Activated CD4-positive, alpha-beta memory T cell treated with anti-CD3 and anti-CD28 coated beads, Interleukin-2, amount 10 ng/mL, durations not matched to agents 7 days and 5 days (primary cell): ENCODE results near the gene POU3F1. TPM values are rescaled to one million over a fixed set of nuclear protein-coding genes. Genes with fewer than 3 reads are reported as not detected.
A peak's percentile ranks its signal among the peaks of the same experiment; 100 is the strongest.

Experiments used
- CTCF ChIA-PET: fragments of 350-600 bp; sonication (Branson Sonifier 250); formaldehyde crosslinking; loops from one replicate; lab custom pipeline; 2021; ENCODE audit warnings: antibody characterized with exemption, inconsistent platforms; lab: Charles Lee
- POLR2A ChIA-PET: fragments of 350-600 bp; sonication (Branson Sonifier 250); formaldehyde crosslinking; loops from one replicate; lab custom pipeline; 2021; ENCODE audit warnings: antibody characterized with exemption; lab: Charles Lee
- DNase-seq: peaks from one replicate; pipeline ENCODE4 v3.0.0-alpha.2; 2020
- H3K27ac Mint-ChIP-seq: one replicate; pipeline ENCODE4 v1.8.0; 2021; ENCODE audit warnings: mild to moderate bottlenecking, mixed read lengths
- H3K27me3 Mint-ChIP-seq: one replicate; pipeline ENCODE4 v1.8.0; 2021; ENCODE audit warnings: mixed read lengths
- H3K36me3 Mint-ChIP-seq: one replicate; pipeline ENCODE4 v1.8.0; 2021; ENCODE audit warnings: low read depth, mixed read lengths
- H3K4me1 Mint-ChIP-seq: one replicate; pipeline ENCODE4 v1.8.0; 2021; ENCODE audit warnings: mixed read lengths
- H3K4me3 Mint-ChIP-seq: one replicate; pipeline ENCODE4 v1.8.0; 2021; ENCODE audit warnings: mild to moderate bottlenecking, mixed read lengths
- H3K9me3 Mint-ChIP-seq: one replicate; pipeline ENCODE4 v1.8.0; 2021; ENCODE audit warnings: mixed read lengths
- total RNA-seq, 2 experiments: library from RNA; stranded (reverse); gene quantifications; one replicate each; pipeline ENCODE4 v1.2.3, GENCODE V29; 2021

Gene POU3F1
- total RNA-seq, 2 experiments from 2014 or later: not detected

GRCh38 chr1:38012363-38013226, 34.0 kb downstream of the POU3F1 start, which contains the start of gene UTP11:
UTP11 (plus strand) TSS chr1:38012734; CDS start chr1:38012803, 69 bp downstream.
- DNase-seq: peak; percentile 94
- H3K27ac Mint-ChIP-seq: peak within 1 kb of the TSS; percentile 95
- no peaks in the 10 kb centered on the region for H3K27me3 Mint-ChIP-seq
- no peaks in the 10 kb centered on the region for H3K9me3 Mint-ChIP-seq
- POLR2A ChIA-PET: interaction anchor here (0.6 to 4.4 kb wide), 14 partner anchors 10 to 321 kb away, joined by 3 to 28 read pairs (median 4); partner anchors contain the start of genes MTF1 and SF3A3
- peaks cover 23% of the 10 kb centered on the region for H3K36me3 Mint-ChIP-seq
- H3K4me3 Mint-ChIP-seq: peak within 1 kb of the TSS; percentile 98
- peaks cover 62% of the 10 kb centered on the region for H3K4me1 Mint-ChIP-seq
- CTCF ChIA-PET: interaction anchor here (0.8 to 4.4 kb wide), 6 partner anchors 9 to 152 kb away, joined by 3 to 35 read pairs (median 6); partner anchors contain the start of gene SF3A3

GRCh38 chr1:38009841-38010180, 36.8 kb downstream of the POU3F1 start:
- ChIA-PET POLR2A (interaction anchor here (0.5 to 3.0 kb wide), 5 partner anchors 9 to 150 kb away, joined by 3 to 15 read pairs (median 12); partner anchors contain the start of genes MTF1 and SF3A3), CTCF (interaction anchor here (1.4 to 2.5 kb wide), 6 partner anchors 9 to 150 kb away, joined by 3 to 18 read pairs (median 6); partner anchors contain the start of genes MTF1 and SF3A3)
- no peak overlapping the region for H3K4me3 Mint-ChIP-seq
- peaks cover 54% of the 10 kb centered on the region for H3K4me1 Mint-ChIP-seq
- no peak for DNase-seq
- no peaks in the 10 kb centered on the region for H3K9me3 Mint-ChIP-seq
- peak overlapping the region; percentile 92 for H3K27ac Mint-ChIP-seq
- H3K36me3 Mint-ChIP-seq: peaks cover 8% of the 10 kb centered on the region
- H3K27me3 Mint-ChIP-seq: no peaks in the 10 kb centered on the region

GRCh38 chr1:38009088-38009840, 37.3 kb downstream of the POU3F1 start:
- Mint-ChIP-seq H3K36me3 (peaks cover 8% of the 10 kb centered on the region), H3K27ac (peak overlapping the region; percentile 92), H3K27me3 (peaks cover 4% of the 10 kb centered on the region), H3K9me3 (no peaks in the 10 kb centered on the region), H3K4me3 (no peak overlapping the region), H3K4me1 (peaks cover 55% of the 10 kb centered on the region)
- ChIA-PET POLR2A (interaction anchor here (0.5 to 3.0 kb wide), 7 partner anchors 9 to 149 kb away, joined by 3 to 15 read pairs (median 6); partner anchors contain the start of genes MTF1 and SF3A3), CTCF (interaction anchor here (1.4 to 2.5 kb wide), 6 partner anchors 8 to 149 kb away, joined by 3 to 18 read pairs (median 6); partner anchors contain the start of genes MTF1 and SF3A3)
- peak; percentile 65 for DNase-seq

- ChIA-PET POLR2A (no interaction called here), CTCF (no interaction called here)
- no peak overlapping the region for H3K27ac Mint-ChIP-seq
- H3K4me1 Mint-ChIP-seq: peaks cover 45% of the 10 kb centered on the region
- H3K27me3 Mint-ChIP-seq: peaks cover 5% of the 10 kb centered on the region
- H3K36me3 Mint-ChIP-seq: no peaks in the 10 kb centered on the region
- no peaks in the 10 kb centered on the region for H3K9me3 Mint-ChIP-seq
- H3K4me3 Mint-ChIP-seq: peak overlapping the region; percentile 58
- DNase-seq: no peak
These were observed 40.4 kb downstream of the POU3F1 start for GRCh38 chr1:38006008-38006828.

- ChIA-PET POLR2A (no interaction called here), CTCF (no interaction called here)
- DNase-seq: peak; percentile 44
- no peaks in the 10 kb centered on the region for H3K36me3 Mint-ChIP-seq
- peak within 1 kb of the TSS; percentile 38 for H3K27ac Mint-ChIP-seq
- peaks cover 46% of the 10 kb centered on the region for H3K4me1 Mint-ChIP-seq
- peak within 1 kb of the TSS; percentile 76 for H3K4me3 Mint-ChIP-seq
- H3K27me3 Mint-ChIP-seq: peaks cover 5% of the 10 kb centered on the region
- no peaks in the 10 kb centered on the region for H3K9me3 Mint-ChIP-seq
These were observed 41.2 kb downstream of the POU3F1 start, which contains the start of gene FHL3 for GRCh38 chr1:38005195-38006007. FHL3 (minus strand) TSS chr1:38005514; CDS start chr1:37999412, 6,102 bp downstream.

GRCh38 chr1:38004284-38005108, 42.1 kb downstream of the POU3F1 start:
- peak overlapping the region; percentile 38 for H3K27ac Mint-ChIP-seq
- DNase-seq: no peak
- H3K9me3 Mint-ChIP-seq: no peaks in the 10 kb centered on the region
- peak overlapping the region; percentile 76 for H3K4me3 Mint-ChIP-seq
- H3K36me3 Mint-ChIP-seq: no peaks in the 10 kb centered on the region
- peaks cover 5% of the 10 kb centered on the region for H3K27me3 Mint-ChIP-seq
- ChIA-PET CTCF (interaction anchor here (1.8 to 4.0 kb wide), 3 partner anchors 8 to 15 kb away, joined by 8 to 15 read pairs (median 8); partner anchors contain the start of genes SF3A3 and UTP11), POLR2A (interaction anchor here (0.9 to 3.4 kb wide), 4 partner anchors 8 to 73 kb away, joined by 3 to 17 read pairs (median 4); partner anchors contain the start of genes SF3A3 and UTP11)
- peaks cover 45% of the 10 kb centered on the region for H3K4me1 Mint-ChIP-seq

GRCh38 chr1:38003261-38004250, 43.0 kb downstream of the POU3F1 start:
- DNase-seq: no peak
- CTCF ChIA-PET: interaction anchor here (1.8 to 4.0 kb wide), 3 partner anchors 9 to 16 kb away, joined by 8 to 15 read pairs (median 8); partner anchors contain the start of genes SF3A3 and UTP11
- POLR2A ChIA-PET: interaction anchor here (0.8 to 3.4 kb wide), 6 partner anchors 9 to 72 kb away, joined by 3 to 17 read pairs (median 4); partner anchors contain the start of genes SF3A3 and UTP11
- Mint-ChIP-seq H3K36me3 (no peaks in the 10 kb centered on the region), H3K4me3 (peak overlapping the region; percentile 76), H3K9me3 (no peaks in the 10 kb centered on the region), H3K27me3 (peaks cover 5% of the 10 kb centered on the region), H3K27ac (no peak overlapping the region), H3K4me1 (peaks cover 45% of the 10 kb centered on the region)

GRCh38 chr1:38000529-38001455, 45.8 kb downstream of the POU3F1 start:
- Mint-ChIP-seq H3K9me3 (no peaks in the 10 kb centered on the region), H3K4me1 (peaks cover 47% of the 10 kb centered on the region), H3K4me3 (no peak overlapping the region), H3K27ac (peak overlapping the region; percentile 44), H3K27me3 (peaks cover 5% of the 10 kb centered on the region), H3K36me3 (no peaks in the 10 kb centered on the region)
- no peak for DNase-seq
- CTCF ChIA-PET: interaction anchor here (0.9 to 4.0 kb wide), 4 partner anchors 9 to 12 kb away, joined by 3 to 15 read pairs (median 3); partner anchors contain the start of genes SF3A3 and UTP11
- POLR2A ChIA-PET: interaction anchor here (0.9 to 2.7 kb wide), 4 partner anchors 8 to 12 kb away, joined by 3 to 12 read pairs (median 4); partner anchors contain the start of gene SF3A3

GRCh38 chr1:38000233-38000528, 46.4 kb downstream of the POU3F1 start:
- ChIA-PET CTCF (interaction anchor here (0.9 to 1.1 kb wide), 2 partner anchors 12 to 13 kb away, joined by 3 read pairs; partner anchors contain the start of gene UTP11), POLR2A (interaction anchor here (1.0 to 2.7 kb wide), 3 partner anchors 9 to 13 kb away, joined by 3 to 12 read pairs (median 4); no protein-coding TSS in a partner anchor)
- Mint-ChIP-seq H3K4me1 (peaks cover 48% of the 10 kb centered on the region), H3K4me3 (no peak overlapping the region), H3K27ac (peak overlapping the region; percentile 44), H3K36me3 (peaks cover 1% of the 10 kb centered on the region), H3K27me3 (peaks cover 5% of the 10 kb centered on the region), H3K9me3 (no peaks in the 10 kb centered on the region)
- no peak for DNase-seq
